Measurements from ENCODE around the gene FHOD3.
"Not testable (repeated sequence)": the region's sequence is repeated elsewhere in the genome, so short reads cannot be mapped to it uniquely, and the experiment has no call there.

FHOD3 gene

DNA sequence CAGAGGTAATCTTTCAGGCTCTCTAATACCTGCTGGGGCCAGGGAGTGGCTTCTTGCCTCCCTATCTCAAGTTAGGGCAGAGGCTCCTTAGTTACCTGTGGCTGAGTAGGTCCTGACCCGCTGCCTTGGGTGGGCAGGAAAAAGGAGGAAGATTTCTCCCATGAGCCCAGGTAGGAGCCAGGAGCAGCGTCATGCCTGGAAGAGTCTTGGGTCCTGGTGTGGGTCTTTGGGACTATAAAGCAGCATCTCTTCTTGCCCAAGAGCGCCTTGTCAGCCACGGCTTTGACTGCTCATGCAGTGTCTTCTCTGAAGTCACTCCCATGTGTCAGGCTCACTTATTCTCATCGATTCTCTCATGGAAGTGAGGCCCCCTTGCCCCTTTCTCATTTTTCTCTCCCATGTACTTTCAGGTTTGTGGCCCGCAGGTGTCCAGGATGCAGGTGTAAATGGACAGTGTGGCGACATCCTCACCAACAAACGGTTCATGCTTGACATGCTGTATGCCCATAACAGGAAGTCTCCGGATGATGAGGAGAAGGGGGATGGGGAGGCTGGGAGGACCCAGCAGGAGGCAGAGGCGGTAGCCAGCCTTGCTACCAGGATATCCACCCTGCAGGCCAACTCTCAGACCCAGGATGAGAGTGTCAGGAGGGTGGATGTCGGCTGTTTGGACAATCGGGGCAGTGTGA, 420.1 kb downstream of the FHOD3 start:
- in situ Hi-C loops (cut with MboI; ENCODE audit: low sequenced_read_pairs): no loop called here

DNA sequence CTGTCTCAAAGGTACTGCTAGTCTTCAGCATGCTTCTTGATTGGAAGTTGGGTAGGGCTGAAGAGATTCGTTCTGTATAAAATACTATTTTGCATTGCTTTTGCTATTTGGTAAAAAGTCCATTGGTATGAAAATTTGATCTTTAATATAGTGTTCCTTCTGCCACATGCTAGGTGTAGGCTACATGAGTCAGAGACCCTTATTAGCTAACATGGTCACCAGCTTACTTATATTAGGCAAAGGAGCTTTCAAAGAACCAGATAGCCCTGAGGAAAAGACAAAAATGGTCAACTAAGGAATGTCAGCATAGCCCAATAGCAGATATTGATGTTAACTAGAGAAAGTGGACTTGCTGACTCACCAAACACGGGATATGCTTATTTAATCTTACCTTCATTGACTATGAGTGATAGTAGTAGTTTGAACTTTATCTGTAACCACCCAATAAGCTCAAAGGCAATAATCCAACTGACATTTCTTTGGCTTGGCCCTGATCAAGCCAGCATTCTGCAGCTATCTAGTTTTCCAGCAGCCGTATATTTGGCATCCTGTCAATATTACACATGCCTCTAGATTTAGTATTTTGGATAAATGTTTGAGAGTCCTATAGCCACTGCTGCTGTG, 421.3 kb downstream of the FHOD3 start:
- in situ Hi-C loops (cut with MboI; ENCODE audit: low sequenced_read_pairs): no loop called here

DNA sequence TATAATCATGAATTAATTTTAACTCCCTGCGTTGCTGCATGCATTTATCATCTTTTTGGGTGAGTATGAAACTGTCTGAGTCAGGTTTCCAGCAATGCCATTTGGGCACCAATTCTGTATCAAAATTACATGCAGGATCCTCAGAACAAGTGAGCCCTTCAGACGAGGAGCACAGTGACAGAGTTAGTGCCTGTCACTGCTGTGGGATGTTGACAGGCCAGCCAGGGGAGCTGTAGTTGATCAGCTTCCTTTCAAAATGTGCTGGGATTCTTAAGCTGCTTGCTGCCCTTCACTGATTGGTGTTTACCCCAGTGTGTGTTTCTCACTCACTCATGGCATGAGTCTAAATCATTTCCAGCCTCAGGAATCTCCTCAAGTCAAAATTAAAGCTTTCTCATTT, 422.1 kb downstream of the FHOD3 start:
- in situ Hi-C loops (cut with MboI; ENCODE audit: low sequenced_read_pairs): no loop called here

DNA sequence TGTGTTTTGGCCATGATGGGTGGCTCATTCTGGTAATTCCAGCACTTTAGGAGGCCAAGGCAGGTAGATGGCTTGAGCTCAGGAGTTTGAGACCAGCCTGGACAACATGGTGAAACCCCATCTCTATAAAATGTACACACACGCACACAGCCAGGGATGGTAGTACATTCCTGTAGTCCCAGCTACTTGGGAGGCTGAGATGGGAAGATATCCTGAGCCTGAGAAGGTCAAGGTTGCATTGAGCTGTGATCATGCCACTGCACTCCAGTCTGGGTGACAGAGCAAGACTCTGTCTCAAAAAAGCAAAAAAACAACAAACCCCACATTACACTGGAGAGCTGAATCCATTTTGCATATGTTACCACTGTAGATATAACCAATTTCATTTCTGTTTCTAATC, 423.8 kb downstream of the FHOD3 start:
- in situ Hi-C loops (cut with MboI; ENCODE audit: low sequenced_read_pairs): not testable (repeated sequence)

DNA sequence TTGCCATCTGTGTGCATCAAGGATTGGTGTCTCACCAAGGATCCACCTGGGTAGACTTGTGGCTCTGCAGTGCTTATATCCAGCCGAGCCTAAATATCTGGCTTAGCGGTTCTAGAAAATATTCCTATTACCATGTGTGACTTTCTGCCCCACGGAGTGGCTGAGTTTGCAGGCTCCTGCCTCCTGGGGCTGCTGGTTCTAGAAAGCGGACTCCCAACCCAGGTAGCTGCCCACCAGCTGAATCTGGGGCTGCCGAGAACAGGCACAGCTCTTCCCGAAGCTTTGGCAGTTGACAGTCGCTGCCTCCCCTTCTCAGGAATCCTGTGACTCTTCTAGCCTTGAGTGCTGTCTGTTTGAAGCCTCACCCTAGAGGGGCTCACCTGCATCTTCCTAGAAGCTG, 426.7 kb downstream of the FHOD3 start:
- in situ Hi-C loops (cut with MboI; ENCODE audit: low sequenced_read_pairs): no loop called here

DNA sequence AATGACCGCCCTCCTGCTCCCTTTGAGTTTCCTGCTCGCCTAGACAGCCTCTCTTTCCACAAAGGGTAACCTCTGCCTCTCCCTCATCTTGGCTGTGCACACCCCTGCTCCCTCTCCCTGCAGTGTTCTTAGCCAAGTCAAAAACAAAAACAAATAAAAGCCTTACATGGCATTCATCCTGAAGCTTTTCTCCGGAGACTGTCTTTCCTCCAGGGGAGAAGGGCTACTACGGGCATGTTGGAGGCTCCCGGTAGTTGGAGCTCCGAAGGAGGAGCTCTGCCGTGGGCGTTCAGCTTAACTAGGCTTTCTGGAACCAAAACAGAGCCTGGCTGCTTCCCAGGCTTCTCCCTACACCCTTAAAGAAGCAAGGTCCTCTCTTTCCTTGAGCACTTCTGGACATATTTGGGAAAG, 427.1 kb downstream of the FHOD3 start:
- in situ Hi-C loops (cut with MboI; ENCODE audit: low sequenced_read_pairs): no loop called here

DNA sequence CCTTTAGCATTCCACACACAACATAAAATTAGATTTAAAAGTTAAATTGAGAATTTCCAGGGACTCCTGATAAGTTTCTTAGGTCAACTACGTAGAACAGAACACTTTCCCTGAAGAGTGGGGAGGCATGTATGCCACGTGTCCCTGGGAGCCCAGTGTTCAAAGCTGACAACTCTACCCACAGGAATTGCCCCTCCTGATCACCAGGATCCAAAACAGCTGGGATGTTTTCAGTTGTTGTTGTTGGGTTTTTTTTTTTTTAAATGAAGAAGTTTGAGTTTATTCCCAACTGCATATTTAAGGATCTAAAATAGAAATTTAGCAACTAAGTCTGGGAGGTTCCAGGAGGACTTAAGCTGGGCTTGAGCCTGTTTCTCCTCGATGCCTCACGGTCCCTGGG, 430.8 kb downstream of the FHOD3 start:
- in situ Hi-C loops (cut with MboI; ENCODE audit: low sequenced_read_pairs): no loop called here

DNA sequence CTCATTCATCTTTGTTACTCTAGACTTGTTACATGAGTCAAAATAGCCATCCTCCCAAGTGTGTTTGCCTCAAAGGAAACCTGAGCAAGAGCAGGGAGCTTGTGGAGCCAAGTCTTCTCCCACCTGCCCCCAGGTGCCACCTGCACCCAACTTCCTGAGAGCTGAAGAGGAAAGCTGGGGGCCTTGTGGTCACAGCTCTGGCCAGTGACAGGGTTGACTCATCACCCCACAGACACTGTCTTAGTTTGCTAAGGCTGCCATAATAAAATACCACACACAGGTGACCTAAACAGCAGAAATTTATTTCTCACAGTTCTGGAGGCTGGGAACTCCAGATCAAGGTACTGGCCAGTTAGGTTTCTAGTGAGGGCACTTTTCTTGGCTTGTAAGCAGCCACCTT, 431.7 kb downstream of the FHOD3 start:
- in situ Hi-C loops (cut with MboI; ENCODE audit: low sequenced_read_pairs): no loop called here

DNA sequence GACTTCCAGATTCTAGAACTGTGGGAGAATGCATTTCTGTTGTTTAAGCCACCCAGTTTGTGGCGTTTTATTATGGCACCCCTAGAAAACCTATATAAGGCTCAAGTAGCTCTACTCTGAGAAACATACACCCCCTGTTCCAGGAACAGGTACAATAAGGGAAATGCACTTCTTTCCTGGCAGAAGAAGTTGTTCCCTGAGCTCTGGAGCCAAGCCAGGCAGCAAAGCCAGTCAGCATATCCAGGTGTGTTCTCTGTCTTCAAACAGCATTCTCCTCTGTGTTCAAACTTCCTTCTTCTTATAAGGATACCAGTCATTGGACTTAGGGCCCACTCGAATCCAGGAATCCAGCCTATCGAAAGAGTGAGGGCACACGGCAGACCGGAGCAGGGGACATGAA, 434.8 kb downstream of the FHOD3 start:
- in situ Hi-C loops (cut with MboI; ENCODE audit: low sequenced_read_pairs): no loop called here

DNA sequence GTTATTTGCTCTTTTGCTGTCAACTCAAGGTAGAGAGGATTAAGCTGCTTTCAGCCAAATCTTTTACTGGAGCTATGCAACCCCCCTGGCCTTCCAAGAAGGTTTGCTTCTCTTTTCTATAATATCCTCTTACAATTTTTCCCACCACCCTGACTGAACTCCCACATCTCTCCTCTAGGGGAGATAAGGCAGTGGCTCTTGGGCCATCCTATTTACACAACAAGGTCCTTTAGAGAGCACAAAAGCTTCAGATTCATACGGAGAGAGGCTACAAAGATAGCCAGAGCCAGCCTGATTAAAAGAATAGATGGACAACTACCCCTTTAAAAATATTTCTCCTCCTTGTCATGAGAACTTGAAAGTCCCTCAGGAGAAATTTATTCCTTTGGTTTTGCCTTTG, 435.6 kb downstream of the FHOD3 start:
- in situ Hi-C loops (cut with MboI; ENCODE audit: low sequenced_read_pairs): no loop called here

DNA sequence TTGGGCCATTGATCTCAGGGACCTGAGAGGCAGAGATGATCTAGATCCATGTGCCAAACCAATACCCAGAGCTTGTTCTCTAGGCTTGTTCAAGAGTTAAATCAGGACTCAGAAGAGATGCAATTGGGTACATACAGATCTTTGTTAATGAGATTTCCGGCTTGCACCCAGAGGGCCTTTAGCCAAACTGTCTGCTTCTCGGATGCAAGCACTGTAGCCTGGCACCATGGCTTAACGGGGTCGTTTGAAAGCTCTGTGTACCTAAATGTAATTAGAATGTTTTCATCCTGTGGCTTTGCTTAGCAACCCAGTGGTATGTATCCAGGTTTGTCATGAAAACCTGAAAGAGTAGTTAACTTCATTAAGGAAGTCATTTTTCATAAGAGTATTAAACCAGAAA, 437.1 kb downstream of the FHOD3 start:
- in situ Hi-C loops (cut with MboI; ENCODE audit: low sequenced_read_pairs): no loop called here

DNA sequence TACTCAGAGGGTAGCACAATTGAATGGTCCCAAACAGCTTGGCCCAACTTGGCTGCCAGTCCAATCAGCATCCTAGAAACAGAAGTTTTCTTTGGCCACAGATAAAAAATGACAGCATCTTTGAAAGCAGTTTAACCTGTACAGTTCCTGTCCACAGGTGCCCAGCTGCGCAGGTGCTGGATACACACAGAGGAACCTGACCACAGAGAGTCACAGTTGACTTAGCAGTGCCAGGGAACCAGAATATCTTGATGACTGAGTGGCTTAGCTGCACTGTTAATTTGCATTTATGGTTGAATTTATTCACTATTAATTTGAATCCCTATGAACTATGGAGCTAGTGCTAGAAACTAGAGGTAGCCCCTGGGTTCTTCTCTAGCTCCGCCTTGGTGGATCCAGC, 437.6 kb downstream of the FHOD3 start:
- in situ Hi-C loops (cut with MboI; ENCODE audit: low sequenced_read_pairs): no loop called here

DNA sequence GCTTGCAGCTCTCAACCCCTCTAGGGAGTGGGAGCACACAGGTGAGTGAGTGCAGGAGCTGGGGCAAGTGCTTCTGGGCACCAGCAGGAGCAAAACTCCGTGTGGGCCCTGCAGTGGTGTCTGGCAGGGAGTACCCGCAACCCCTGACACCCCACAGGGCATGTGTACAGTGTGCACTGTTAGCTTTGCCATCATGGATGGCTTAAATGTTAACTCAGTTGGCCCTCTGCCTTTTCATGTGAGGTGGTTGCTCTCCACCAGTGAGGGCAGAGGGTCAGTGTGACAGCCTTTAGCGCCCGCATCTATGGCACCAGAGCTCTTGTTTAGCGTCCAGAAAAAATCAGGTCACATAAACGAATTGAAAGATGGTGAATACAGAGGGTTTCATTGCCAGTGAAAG, 438.6 kb downstream of the FHOD3 start:
- in situ Hi-C loops (cut with MboI; ENCODE audit: low sequenced_read_pairs): no loop called here

DNA sequence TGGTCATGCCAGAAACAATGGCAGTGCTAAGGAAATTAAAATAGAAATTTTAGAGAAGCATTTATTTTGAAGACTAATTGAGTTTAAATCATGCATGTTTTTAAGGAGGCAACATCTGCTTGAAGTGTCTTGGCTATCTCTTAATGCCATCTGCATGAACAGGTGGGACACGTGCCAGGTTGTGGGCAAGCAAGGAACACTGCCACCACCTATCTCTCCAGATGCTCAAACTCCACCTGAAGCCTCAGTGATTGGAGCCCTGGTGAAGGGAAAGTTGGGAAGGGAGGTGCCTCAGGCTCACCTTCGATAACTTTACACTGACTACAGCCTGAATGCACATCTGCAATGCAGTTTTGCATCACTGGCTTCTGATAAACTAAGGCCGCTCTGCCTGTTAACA, 439.8 kb downstream of the FHOD3 start:
- in situ Hi-C loops (cut with MboI; ENCODE audit: low sequenced_read_pairs): no loop called here

DNA sequence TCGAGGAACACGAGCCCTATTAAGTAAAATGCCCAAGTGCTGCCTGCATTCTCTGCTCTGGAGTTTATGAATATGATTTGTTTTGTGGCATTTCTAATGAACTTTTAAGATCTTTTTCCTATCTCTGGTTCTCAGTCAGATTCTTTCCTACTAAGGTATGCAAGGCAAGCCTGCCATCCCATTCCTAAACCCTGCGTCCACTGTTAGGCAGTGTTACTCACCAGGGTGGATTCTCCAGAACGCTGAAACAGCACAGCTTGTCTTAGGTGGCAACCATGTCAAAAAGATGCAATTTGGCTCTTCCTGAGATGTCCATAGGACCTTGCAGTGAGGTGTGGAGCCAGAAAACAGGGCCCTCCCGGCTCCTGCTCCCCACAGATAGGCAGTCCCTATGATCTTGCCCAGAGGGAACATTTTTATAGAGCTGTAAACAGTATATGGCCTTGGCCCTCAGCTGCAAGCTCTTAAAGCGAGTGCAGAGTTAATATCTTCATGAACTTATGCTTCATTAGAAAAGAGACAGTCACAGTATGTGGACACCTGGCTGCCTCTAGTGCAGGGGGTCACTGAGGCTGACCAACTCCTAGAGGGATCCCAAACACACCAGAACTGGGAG, 446.9 kb downstream of the FHOD3 start:
- in situ Hi-C loops (cut with MboI; ENCODE audit: low sequenced_read_pairs): no loop called here

DNA sequence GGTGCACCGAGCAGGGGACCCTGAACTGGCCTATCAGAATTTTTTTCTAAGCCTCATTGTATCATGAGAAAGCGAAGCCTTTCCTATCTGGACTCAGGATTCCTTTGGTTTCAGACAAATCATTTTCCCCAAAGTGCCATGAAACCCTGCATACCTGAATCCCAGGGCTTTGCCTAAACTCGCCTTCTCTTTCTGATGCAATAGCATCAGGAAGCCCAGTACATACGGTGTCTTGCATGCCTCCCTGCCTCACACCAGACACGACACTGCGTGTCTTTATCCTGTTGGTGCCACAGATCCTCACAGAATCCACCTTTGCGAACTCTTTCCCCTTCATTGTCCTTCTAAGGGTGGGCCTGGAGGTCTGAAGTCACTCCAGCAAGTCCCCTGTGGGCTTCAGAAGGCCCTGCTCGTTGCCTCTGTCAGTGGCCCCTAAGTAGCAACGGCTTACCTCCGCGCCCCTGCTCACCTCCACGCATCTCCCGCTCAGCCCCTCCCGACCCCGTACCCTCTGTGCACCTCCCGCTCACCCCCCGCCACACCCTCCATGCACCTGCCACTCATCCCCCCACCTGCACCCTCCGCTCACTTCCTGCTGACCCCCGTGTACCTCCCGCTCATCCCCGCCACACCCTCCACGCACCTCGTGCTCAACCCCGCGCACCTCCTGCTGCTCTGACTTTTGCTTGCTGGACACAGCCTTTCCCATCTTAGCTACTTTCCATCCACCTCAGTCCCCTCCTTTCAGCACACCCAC, 447.9 kb downstream of the FHOD3 start:
- in situ Hi-C loops (cut with MboI; ENCODE audit: low sequenced_read_pairs): no loop called here

DNA sequence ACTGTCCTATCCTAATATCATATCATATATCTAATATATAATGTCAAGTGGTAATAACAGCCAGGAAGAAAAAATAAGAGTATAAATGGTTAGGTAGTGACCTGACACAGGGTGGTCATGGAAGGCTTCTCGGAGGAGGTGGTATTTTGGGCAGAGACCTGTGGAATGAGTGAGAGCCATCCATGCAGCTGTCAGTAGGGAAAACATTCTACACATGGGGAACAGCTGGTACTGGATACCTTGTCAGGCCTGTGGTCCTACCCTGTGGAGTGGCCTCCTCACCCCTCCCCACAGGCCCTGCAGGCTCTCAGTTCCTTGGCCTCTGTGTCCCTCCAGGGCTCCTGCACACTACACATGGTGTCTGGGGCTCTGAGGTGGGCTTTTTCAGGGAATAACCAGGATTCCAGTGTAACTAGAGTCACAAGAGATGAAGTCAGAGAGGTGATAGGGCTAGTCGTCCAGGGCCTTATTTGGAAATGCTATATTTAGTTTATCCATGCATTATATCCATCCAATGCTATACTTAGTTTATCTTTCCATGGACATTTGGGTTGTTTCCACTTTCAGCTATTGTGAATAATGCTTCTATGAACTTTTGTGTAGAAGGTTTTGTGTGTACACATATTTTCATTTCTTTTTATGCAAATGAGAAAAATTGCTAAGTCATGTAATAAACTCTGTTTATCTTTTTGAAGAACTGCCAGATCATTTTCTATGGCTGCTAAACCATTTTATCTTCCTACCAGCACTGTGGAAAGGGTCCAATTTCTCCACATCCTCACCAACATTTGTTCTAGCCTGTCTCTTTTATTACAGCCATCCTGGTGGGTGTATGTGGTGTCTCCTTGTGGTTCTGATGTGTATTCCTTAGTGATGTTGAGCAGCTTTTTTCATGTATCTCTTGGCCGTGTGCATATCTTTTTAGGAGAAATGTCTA, 455.7 kb downstream of the FHOD3 start:
- in situ Hi-C loops (cut with MboI; ENCODE audit: low sequenced_read_pairs): no loop called here

DNA sequence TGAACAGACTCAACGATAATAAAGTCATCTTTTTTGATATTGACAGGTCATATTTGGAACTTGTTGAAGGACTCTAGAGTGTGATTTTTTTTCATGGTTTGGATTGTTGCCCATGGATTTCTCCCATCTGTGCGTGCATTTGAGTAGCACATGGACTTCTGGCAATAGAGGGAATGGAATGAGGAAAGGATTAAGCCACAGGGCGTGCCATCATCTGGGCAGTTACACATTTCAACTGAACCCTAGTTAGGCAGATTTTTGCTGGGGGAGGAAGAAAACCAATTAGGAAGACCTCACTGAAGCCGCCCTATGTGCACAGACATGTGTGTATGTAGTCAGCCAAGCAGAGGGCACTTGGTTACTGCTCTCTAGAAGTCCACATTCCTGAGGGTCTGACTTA, 458.7 kb downstream of the FHOD3 start:
- in situ Hi-C loops (cut with MboI; ENCODE audit: low sequenced_read_pairs): no loop called here

DNA sequence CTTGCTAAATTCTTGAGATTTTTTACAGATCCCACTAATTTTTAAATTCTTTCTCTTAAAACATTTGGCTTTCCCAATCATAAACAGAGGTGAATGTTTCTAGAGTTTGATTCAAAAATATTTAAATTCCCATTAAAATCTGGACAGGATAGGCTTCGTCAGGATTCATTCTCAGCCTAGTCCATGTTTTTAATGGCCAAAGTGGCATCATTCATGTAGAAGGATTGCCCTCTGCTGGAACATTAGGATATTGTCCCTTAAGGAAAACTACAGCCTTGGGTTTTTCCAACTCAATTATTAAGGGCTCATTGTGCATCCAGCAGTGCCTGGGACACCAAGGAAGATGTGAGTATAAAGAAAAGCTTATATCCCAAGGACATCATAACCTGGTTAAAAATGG, 459.6 kb downstream of the FHOD3 start:
- in situ Hi-C loops (cut with MboI; ENCODE audit: low sequenced_read_pairs): no loop called here

DNA sequence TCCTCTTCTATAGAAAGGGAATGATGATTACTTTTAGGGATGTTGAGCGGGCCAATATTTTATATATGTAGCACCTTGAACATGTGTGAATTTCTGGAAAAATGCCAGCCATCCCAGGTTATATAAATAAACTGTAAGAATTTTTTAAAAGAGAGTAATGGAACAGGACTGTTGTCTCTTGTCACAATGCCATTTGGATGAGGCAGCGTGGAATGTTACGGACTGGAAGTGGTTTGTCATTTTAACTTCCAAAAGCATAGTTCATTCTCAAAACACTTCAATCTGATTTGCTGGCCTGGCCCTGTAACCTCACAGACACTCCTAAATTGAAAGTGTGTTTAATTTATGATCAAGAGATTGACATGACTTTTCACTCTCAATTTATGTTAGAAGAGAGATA, 460.5 kb downstream of the FHOD3 start:
- in situ Hi-C loops (cut with MboI; ENCODE audit: low sequenced_read_pairs): no loop called here

DNA sequence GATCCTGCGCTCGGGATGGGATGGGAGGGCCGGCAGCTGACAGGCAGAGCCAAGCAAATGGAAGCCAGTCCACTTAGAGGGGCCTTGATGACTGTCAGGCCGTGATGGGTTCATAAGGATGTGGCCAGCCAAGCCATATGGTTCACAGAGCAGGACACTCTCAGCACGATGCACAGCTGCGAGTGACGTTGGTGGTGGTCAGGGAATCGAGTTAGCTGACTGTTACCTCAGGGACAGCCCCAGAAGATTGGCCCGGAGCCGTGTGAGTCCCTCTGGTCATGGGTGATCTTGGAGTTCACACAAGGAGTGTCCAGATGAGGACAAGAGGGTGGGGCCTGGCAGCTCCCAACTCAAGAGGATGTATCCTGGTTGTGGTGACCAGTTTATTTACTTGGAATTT, 461.1 kb downstream of the FHOD3 start:
- in situ Hi-C loops (cut with MboI; ENCODE audit: low sequenced_read_pairs): no loop called here

Measured in HL-60/S4 (cell line).